T1000 (cell line): ENCODE results near the gene KIR3DL1.
"Not testable (repeated sequence)": the region's sequence is repeated elsewhere in the genome, so short reads cannot be mapped to it uniquely, and the experiment has no call there.

Experiments
- DNase-seq: peaks from one replicate; lab custom pipeline; 2025; ENCODE audit warnings: mixed read lengths; lab: John Stamatoyannopoulos, UW

KIR3DL1 gene

GRCh38 chr19:54814571-54814970 is 1.7 kb upstream of the KIR3DL1 start:
- not testable (repeated sequence) for DNase-seq

- no peak for DNase-seq
These were observed 1.6 kb downstream of the KIR3DL1 start for GRCh38 chr19:54817670-54818536.

GRCh38 chr19:54824416-54824815 is 8.1 kb downstream of the KIR3DL1 start:
- DNase-seq, result not testable (repeated sequence)

GRCh38 chr19:54825326-54825725 is 9.1 kb downstream of the KIR3DL1 start:
- DNase-seq, result not testable (repeated sequence)

- DNase-seq, result not testable (repeated sequence)
These were observed 11.8 kb downstream of the KIR3DL1 start for GRCh38 chr19:54828064-54828463.

GRCh38 chr19:54832496-54832895 is 16.2 kb downstream of the KIR3DL1 start, which contains the start of gene KIR2DS4:
TSS of gene KIR2DS4 (plus strand) at chr19:54832676.
- DNase-seq, result not testable (repeated sequence)

GRCh38 chr19:54835126-54835525 is 18.9 kb downstream of the KIR3DL1 start:
- not testable (repeated sequence) for DNase-seq

- not testable (repeated sequence) for DNase-seq
These were observed 21.3 kb downstream of the KIR3DL1 start for GRCh38 chr19:54837522-54837921.

- not testable (repeated sequence) for DNase-seq
These were observed 26.9 kb downstream of the KIR3DL1 start for GRCh38 chr19:54843171-54843570.

GRCh38 chr19:54850061-54850640 is 33.9 kb downstream of the KIR3DL1 start, which contains the start of gene KIR3DL2:
TSS of gene KIR3DL2 (plus strand) at chr19:54850443. CDS start at chr19:54850476, 33 bp downstream.
- not testable (repeated sequence) for DNase-seq

GRCh38 chr19:54850930-54851329 is 34.7 kb downstream of the KIR3DL1 start:
- no peak for DNase-seq

- DNase-seq, result no peak
These were observed 35.1 kb downstream of the KIR3DL1 start for GRCh38 chr19:54851353-54851752.

- DNase-seq, result not testable (repeated sequence)
These were observed 39.0 kb downstream of the KIR3DL1 start for GRCh38 chr19:54855241-54855640.

- DNase-seq, result not testable (repeated sequence)
These were observed 42.2 kb downstream of the KIR3DL1 start for GRCh38 chr19:54858476-54858875.

GRCh38 chr19:54859421-54859820 is 43.2 kb downstream of the KIR3DL1 start:
- DNase-seq, result not testable (repeated sequence)

GRCh38 chr19:54863459-54863858 is 47.2 kb downstream of the KIR3DL1 start:
- DNase-seq, result not testable (repeated sequence)

- no peak for DNase-seq
These were observed 55.4 kb downstream of the KIR3DL1 start for GRCh38 chr19:54871696-54872095.

GRCh38 chr19:54873990-54874389 is 57.7 kb downstream of the KIR3DL1 start, which contains the start of gene FCAR:
TSS of gene FCAR (plus strand) at chr19:54874235. CDS start at chr19:54874290, 55 bp downstream.
- no peak for DNase-seq

- no peak for DNase-seq
These were observed 59.2 kb downstream of the KIR3DL1 start for GRCh38 chr19:54875506-54875905.

GRCh38 chr19:54877471-54877870 is 61.2 kb downstream of the KIR3DL1 start:
- DNase-seq, result no peak
